GM19452 (cell line): Measurements from ENCODE around the gene GRIP1.

Experiments used
- ATAC-seq: cut with Tn5 transposase; IDR thresholded peaks from one replicate; pipeline ENCODE4 v1.9.1; 2021; ENCODE audit not compliant: unreplicated experiment

The GRIP1 gene

DNA sequence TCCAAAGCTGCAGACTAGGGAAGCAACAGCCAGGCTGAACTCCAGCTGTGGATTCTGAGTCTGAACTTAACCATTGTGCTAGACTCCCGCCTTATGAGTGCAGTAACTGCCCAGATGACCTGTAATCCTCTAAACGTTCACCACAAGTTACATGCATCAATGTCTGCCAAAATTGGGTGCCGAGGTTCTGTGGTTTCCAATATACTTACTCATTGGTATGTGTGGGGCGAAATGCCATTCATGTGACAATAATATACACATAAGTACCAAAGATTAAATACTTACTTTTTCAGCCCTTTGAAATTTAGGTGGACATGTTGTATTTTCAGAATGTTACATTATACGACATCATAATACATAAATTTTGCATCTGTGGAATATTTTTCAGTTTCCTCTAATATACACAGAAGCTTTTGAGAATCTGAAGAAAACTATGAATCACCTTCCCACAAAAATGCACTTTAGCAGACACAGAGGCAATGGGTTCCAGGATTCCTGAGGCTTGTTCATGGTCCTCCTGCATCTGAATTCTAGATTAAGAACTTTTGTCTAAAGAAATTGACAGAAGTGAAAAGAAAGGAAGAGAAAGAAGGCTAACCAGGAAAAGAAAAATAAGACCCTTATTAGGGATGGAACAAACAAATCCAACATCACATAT, 31.7 kb downstream of the GRIP1 start:
- ATAC-seq = no peak

DNA sequence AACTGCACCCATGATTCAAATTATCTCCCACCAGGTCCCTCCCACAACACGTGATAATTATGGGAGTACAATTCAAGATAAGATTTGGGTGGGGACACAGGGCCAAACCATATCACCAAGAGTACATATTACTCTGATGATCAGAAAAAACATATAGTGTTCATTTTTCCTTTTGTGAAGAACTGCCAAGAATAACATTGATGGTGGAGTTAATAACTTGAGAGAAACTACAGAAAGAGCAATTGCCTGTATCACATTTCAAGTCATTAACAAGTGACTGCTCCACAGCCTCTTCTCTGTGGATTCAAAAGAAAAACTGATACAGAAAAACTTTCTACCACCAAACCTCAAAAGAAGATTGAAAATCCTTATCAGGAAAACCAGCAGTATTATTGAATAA, 34.7 kb downstream of the GRIP1 start:
- ATAC-seq = no peak

DNA sequence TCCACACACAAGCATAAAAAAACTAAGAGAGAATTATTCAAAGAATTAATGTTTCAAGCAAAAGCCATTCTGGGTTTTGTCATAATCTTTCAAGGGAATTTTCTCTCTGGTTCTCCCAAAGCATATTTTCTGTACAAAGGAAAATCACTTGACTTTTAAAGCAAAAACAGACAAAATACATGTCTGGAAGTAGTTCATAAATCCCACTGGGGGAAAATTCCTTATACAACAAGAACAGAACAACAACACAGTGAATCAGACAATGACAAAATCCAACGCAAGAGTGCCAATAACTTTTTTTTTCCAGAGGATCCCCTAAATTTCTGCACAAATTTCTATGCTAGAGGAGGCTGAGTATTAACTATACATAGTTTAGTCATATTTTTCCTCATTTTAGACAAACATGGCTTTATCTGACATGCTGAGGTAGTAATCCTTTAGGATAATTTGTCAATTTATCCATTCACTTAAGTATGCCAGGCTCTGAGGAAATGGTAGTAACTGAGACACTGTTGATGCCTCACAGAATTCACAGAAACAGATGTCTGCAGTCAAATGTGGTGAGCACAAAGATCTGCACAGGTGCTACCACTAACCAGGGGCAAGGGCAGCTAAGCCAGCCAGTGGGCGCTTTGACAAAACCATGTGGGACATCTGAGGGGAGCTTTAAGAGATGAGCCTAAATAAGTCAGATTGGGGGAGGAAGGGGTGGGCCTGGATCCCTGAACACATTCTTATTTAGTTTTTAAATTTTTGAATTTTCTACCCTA, 38.0 kb downstream of the GRIP1 start:
- ATAC-seq = no peak

DNA sequence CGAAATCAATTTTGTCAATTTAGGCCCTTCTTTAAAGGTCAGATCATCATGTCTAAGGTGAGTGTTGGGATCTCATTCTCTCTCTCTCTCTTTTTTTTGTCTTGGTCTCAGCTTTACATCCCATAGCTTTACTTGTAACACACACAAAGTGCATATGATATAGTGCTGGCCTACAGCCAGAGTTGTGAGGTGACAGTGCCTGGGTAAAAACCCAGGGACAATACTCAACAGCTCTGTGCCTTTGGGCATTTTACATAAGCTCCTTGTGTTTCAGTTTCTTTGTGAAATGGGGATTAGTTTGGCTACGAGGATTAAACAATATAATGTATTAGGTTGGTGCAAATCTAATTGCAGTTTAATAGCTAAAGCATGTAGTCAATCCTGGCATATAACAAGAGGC, 40.2 kb downstream of the GRIP1 start:
- ATAC-seq = no peak

DNA sequence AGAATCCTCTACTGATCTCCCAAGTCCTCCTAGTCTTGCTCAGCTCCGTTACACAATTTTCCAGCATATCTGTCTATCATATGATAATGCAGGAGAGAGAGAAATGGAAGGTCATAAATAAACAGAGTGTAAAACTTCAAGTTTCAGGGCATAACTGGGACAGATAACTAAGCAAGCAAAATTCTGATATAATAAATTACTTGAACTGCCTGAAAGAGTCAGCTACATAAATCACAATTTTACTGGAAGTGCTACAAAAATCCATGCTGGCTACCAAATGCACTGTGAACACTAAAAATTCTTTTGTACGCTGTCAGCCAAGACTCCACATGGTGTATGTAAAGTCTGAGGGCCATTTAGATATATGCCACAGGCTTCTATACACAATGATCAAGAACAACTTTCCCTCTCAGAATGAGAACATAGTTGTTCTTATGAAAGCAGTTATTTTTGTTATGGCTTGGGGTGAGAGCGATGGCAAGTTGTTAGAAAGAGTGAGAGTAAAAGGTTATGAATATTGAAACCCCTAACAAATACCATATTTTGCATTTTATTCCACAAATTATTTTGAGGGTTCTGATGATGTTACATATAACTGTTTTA, 41.1 kb downstream of the GRIP1 start:
- ATAC-seq = no peak

DNA sequence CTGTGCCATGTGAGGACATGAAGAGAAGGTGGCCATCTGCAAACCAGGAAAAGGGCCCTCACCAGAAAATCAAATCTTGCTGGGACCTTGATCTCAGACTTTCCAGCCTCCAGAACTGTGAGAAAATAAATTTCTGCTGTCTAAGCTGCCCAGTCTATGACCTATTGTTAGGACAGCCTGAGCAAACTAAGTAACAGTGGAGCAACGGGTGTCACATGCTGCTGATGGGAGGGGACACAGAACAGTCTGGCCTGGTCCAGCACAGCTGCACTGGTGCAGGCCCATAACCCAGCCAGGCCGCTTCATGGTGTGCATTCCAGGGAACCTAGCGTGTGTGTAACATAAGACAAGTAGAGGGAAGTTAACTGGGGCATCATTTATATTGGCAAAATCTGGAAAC, 42.1 kb downstream of the GRIP1 start:
- no peak for ATAC-seq

DNA sequence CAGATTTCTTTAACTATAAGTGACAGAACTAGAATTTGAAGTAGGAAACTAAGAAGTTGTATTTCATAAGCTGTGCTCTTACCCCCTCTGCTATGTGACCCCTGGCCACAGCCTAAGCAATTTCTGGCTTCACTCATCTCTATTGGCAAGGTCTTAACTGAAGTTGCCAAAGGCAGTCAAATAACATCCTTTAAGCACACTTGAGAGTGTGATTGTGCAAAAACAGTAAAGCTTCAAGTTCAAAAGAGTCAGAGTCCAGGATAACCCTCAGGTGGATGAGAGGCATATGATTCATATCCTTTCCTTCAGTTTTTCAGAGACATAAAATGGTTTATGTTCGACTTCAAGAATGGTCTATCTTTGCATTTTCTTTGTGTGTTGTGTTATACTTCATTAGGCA, 45.2 kb downstream of the GRIP1 start:
- ATAC-seq = no peak

DNA sequence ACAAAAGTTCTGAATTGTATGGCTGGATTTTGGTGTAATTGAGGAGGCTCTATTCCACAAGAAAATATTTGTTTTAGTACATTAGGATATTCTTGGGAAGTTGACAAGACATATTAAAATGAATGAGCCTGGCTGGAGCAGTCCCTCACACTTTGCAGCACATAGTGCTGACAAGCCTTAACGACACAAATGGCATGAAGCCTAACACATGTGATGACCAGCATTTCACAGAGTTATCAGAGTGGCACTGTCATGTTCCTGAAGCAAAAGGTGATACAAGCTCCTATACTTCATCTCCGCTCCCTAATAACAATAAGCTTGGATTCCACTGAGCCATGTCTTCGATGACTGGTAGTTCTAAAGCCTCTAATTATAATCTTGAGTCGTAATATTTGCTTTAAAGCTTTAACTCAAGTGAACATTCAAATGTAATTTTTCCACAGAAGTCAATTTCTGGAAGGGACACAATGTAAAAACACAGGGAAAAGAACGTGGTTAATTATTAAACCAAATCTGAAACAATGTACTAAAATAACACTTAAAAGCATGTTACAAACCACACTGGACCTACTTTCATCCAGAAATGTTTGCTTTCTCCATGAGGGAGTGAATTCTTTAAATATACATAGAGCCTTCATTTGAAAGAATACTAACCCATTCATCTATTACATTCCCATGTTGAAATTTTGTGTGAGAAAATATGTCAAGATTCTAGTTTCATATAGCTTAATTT, 49.6 kb downstream of the GRIP1 start:
- ATAC-seq = no peak

DNA sequence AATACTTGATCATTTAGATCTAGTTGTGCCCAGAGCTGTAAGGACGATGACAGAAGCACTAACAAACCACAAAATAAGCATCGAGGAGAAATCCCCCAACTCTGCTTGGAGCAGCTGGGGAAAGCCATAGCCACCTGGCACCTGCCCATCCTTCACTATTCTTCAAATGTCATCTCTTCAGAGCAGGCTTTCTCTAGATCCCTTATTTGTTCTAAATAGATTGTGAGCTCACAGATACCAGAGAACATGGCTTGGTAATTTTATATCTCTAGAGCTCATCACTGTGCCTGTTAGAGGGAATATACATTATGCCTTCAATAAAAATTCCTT, 50.9 kb downstream of the GRIP1 start:
- no peak for ATAC-seq

DNA sequence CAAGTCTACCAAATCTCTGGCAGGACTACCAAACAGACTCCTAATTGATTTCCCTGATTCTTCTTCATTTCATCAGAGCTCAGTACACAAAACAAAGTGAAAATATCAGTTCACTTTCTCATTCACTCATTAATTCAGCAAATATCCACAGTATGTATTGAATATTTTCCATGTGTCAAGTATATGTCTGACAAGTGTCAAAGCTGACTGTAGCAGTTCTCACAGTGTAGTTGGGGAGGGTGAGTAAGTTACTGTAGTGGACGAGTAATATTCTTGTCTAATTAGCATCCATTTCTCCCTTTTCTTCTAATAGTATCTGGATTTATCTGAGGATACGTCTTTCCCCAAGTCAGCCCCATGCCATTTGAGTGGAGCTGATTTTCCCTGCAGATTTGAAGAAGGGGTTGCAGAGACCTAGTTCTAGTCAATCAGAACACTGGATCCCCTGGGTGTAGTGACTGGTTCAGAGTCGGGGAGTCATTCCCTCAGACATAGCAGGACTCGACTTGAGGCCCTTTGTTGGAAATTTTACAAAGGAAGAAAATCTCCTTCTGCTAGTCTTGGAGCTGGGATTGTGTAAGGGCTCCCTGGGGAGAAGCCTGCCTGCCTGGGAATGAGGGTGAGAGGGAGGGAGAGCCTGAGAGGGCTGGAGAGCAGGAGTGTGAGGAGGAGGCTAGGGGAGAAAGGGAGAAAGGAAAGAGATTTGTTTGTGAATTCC, 51.4 kb downstream of the GRIP1 start:
- ATAC-seq = no peak

DNA sequence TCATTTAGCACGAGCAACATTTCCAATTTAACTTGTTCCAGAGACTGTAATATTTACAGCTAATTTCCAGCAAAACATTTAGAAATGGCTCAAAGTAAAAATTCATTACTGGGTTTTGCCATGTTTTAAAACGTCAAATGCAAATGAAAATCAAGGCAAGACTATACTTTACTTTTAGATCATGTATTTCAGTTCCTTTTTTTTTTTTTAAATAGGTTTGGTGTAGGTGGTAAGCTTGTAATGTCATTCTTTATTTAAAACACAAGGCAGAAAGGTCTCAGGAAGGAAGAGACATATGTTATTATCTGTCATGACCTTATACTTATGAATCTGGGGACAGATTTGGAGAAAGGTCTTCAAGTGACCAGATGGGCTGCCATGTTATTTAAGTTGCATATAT, 54.1 kb downstream of the GRIP1 start:
- peak; percentile 53 for ATAC-seq

DNA sequence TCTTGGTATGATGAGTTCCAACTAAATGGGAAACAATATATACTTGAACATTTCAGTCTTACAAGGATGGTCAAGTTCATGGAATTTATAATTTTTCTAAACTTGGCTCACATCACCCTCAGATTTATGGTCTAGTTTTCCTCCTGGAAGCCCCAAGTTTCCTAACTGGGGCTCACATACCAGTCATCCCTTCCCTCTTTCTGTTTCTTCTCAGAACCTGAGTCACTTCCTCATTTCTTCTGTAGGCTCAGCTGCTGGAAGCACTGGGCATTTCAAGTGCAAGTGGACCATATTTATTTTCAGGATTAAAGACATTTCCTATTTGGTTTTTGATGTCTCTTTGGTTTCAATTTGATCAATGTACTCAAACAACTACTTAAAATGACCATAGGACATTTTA, 55.4 kb downstream of the GRIP1 start:
- ATAC-seq = no peak

DNA sequence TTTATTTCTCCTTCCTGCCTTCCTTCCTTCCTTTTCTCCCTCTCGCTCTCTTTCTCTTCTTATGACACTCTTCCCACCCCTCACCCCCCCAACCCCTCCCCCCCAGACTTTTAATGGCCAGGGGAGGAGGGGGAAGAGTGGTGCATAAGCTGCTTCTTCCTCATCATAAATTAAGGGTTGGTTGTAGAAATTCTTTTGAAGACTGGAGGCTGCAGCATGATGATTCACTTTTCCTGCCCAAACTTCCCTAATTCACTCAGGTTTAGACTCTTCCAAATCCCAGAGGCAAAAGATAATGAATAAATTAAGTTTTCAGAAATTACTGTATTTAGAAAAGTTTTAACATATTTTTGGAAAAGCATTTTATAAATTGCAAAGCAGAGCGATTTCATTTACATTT, 58.2 kb downstream of the GRIP1 start:
- ATAC-seq = no peak

DNA sequence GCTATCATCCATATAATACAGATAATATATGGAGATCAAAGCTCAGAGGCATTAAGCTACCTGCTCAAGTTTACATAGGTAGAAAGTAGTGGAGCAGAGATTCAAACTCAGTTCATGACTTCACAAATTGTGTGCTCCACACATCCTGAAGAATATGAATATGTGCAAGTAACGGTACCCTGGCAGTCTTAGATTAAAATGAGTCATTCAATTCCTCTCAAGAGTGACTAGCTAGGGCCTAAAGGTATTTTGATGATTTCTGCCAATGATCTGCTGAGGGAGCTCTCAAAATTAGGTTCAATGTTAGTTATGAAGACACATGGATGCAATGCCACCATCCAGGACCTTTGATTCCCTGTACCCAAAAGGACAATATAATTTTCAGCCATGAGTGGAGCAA, 58.9 kb downstream of the GRIP1 start:
- ATAC-seq = no peak

DNA sequence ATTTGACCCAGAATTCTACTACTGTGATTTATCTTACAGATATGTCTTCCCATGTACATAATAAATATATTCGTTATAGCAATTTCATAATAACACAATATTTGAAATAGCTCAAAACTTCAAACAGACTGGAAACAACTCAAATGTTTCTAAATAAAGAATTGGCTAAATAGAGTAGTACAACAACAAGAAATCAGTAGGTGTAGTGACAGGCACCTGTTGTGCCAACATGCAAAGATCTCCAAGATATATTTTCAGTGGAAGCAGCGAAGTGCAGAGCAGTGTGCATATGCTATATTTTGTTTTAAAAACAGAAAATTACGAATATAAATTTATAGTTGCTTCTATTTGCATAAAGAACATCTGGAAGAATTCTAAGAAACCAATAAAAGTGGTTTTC, 60.9 kb downstream of the GRIP1 start:
- no peak for ATAC-seq

DNA sequence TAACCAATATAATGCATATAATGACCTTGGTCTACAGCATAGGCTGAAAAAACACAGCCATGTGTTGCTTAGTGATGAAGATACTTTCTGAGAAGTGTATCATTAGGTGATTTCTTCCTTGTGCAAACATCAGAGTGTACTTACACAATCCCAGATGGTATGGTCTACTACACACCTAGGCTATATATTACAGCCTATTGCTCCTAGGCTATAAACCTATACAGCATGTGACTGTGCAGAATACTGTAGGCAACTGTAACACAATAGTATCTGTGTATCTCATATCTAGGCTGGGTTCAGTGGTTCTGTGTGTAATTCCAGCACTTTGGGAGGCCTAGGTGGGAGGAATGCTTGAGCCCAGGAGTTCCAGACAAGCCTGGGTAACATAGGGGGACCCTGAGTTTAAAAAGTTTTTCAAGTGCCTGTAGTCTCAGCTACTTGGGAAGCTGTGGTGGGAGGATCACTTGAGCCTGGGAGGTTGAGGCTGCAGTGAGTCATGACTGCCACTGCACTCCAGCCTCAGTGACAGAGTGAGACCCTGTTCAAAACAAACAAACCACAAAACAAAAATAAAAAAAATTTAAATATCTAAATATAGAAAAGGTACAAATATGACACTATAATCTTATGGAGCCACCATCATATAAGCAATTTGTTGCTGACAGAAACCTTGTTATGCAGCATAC, 66.6 kb downstream of the GRIP1 start:
- ATAC-seq = no peak

DNA sequence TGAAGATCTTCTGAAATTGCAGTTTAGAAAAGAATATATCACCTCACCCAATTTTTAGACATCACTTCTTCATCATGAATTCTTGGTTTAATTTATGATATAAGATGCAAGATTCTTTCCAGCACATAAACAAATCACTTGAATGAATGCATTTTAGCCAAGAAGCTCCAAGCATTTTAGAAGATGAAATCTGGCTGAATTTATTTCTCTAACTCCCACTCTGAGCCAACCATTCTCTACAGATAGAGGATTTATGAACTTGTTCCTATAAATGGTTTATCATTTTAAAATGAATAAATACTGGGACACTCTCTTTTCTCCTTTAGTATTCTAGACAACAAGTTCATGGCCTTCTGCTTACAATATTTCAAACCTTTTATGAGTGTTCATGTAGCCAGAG, 71.7 kb downstream of the GRIP1 start:
- no peak for ATAC-seq

DNA sequence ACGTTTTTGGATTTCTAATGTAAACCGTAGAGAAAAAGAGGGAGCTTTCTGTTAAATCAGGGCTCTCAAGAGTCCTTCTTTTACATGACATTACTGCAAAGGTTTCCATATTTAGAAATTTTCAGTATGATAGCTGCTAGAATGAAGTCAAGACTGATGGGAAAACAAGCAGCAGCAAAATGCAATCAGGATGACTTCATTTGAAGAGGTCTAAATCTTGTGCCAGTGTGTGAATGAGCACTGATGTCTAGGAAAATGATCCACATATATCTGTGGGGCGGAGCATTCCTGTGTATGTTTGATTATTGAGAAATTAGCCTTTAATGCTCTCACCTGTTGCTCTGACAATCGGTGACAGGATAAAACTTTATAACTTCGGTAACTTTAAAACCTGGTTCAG, 73.6 kb downstream of the GRIP1 start:
- no peak for ATAC-seq

DNA sequence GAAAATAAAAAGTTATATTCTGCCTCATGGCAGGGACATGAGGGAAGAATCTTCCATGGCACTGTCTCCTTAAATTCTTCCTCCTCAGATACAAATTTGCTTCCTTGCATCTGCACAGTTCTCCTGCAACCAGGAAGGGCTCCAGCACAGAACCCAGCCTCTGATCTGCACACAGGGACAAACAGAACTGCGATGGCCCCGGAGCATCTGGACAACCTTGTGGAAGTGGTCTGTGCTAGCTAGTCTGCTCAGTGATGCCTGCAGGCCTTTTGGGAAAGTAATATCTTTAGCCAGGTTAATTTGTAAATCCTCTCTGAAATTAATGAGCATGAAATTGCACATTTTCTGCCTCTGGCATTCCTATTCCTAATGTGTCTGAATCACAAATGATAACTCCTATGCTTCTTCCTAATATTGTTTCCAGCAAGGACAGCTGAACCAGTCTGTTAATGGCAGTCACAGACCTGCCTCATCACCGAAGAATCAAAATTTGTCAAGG, 74.8 kb downstream of the GRIP1 start:
- no peak for ATAC-seq

DNA sequence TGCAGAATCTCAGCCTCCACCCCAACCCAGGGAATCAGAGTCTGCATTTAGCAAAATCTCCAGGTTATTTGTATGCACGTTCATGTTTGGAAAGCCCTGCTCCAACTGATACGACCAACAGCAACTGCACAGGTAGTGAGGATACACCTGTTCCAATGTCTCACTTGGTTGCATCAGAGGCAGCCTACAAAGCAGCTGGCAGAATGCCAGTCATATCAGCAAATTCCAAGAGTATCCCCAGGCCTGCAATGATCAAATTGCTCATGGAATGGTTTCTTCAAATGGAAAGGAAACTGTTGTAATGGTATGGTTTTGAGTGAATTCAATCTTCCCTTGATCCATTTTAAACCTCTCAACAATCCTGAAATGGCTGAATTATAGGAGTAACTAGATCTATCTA, 75.4 kb downstream of the GRIP1 start:
- no peak for ATAC-seq
